Astrocyte of the spinal cord (primary cell): ENCODE data around the gene KCNMB3.

Experiments
- DNase-seq: peaks from one replicate; pipeline ENCODE4 v3.0.0; 2011; ENCODE audit warnings: low read depth, low spot score
- H3K4me3 ChIP-seq: 2 replicates; pipeline ENCODE4 v1.5.1; 2011; ENCODE audit warnings: low read depth, mild to moderate bottlenecking, low read length, moderate library complexity
- CTCF ChIP-seq: IDR thresholded peaks from 2 replicates; pipeline ENCODE4 v1.5.1; 2012; ENCODE audit warnings: low read depth, mild to moderate bottlenecking, low read length, inconsistent platforms
- in situ Hi-C: cut with HindIII; loops from 2 replicates; pipeline ENCODE4 v1.10.0; 2017; ENCODE audit warnings: low sequenced_read_pairs

The KCNMB3 gene

DNA sequence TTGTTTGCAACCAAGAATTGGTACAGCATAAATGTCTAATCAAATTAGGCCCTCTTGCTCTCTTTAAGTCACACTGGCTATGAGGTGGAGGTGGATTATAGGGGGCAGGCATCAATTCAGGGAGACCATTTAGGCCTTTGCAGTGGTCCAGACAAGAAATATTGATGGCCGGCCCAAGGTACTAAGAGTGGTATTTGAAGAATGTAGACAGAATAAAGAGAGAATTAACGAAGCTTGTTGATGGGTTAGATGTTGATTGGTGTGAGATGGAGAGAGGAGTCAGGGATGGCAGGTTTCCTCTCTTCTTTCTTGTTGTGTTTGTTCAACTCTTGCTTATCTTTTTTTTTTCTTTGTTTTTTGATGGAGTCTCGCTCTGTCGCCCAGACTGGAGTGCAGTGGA, 54.2 kb downstream of the KCNMB3 start:
- no peak overlapping the region for H3K4me3 ChIP-seq
- no peak for DNase-seq
- in situ Hi-C loops = no loop called here
- no peak for TF ChIP-seq CTCF

- in situ Hi-C loops = no loop called here
- no peak for TF ChIP-seq CTCF
Observed at GRCh38 chr3:179196098-179196497, 54.8 kb downstream of the KCNMB3 start.

GRCh38 chr3:179194931-179195330, 56.0 kb downstream of the KCNMB3 start:
- no peak for TF ChIP-seq CTCF
- H3K4me3 ChIP-seq = no peak overlapping the region
- in situ Hi-C loops = no loop called here
- DNase-seq = no peak

More at GRCh38 chr3:179196098-179196497, 54.8 kb downstream of the KCNMB3 start:
- DNase-seq = peak; percentile 89
- no peak overlapping the region for H3K4me3 ChIP-seq
